AG04449 (cell line): ENCODE measurements around the gene EML5.

ENCODE experiments used
- CTCF ChIA-PET: fragments of 350-600 bp; formaldehyde crosslinking; extraction: SDS; loops from one replicate; lab custom pipeline; 2021; ENCODE audit warnings: antibody characterized with exemption; lab: Yijun Ruan, JAX
- POLR2A ChIA-PET: fragments of 400-600, 350-600 bp; formaldehyde crosslinking; extraction: SDS; loops from one replicate; lab custom pipeline; 2020; ENCODE audit warnings: antibody characterized with exemption, inconsistent platforms; lab: Yijun Ruan, JAX
- DNase-seq: peaks from one replicate; pipeline ENCODE4 v3.0.0-alpha.2; 2010; ENCODE audit warnings: low read depth, low spot score
- H3K4me3 ChIP-seq: 2 replicates; pipeline ENCODE4 v1.5.1; 2011; ENCODE audit warnings: low read depth, mild to moderate bottlenecking, control low read depth, low read length
- CTCF ChIP-seq: IDR thresholded peaks from one replicate; pipeline ENCODE4 v1.5.1; 2011; ENCODE audit warnings: mild to moderate bottlenecking, moderate library complexity, low read length, control low read depth, inconsistent platforms; ENCODE audit not compliant: insufficient read depth; ENCODE audit errors: missing control alignments

EML5 gene

GRCh38 chr14:88818018-88818417 lies 25.3 kb upstream of the EML5 start:
- ChIA-PET POLR2A (no interaction called here), CTCF (no interaction called here)
- no peak for DNase-seq
- no peak for TF ChIP-seq CTCF
- H3K4me3 ChIP-seq = no peak overlapping the region

GRCh38 chr14:88815980-88816379 lies 23.2 kb upstream of the EML5 start:
- CTCF ChIA-PET = no interaction called here
- no peak for TF ChIP-seq CTCF
- H3K4me3 ChIP-seq = no peak overlapping the region
- POLR2A ChIA-PET = no interaction called here
- DNase-seq = no peak

GRCh38 chr14:88808359-88808758 lies 15.6 kb upstream of the EML5 start:
- no peak overlapping the region for H3K4me3 ChIP-seq
- POLR2A ChIA-PET = no interaction called here
- no peak for TF ChIP-seq CTCF

GRCh38 chr14:88804477-88804876 lies 11.7 kb upstream of the EML5 start:
- TF ChIP-seq CTCF = no peak
- DNase-seq = no peak
- ChIA-PET CTCF (no interaction called here), POLR2A (interaction anchor here (0.6 kb wide), 1 partner anchor 139 kb away, joined by 3 read pairs; no protein-coding TSS in a partner anchor)
- H3K4me3 ChIP-seq = no peak overlapping the region

More at GRCh38 chr14:88808359-88808758, 15.6 kb upstream of the EML5 start:
- DNase-seq = no peak
- CTCF ChIA-PET = no interaction called here

- POLR2A ChIA-PET = interaction anchor here (0.6 kb wide), 1 partner anchor 139 kb away, joined by 3 read pairs; no protein-coding TSS in a partner anchor
- no peak for DNase-seq
- CTCF ChIA-PET = no interaction called here
- H3K4me3 ChIP-seq = no peak overlapping the region
- TF ChIP-seq CTCF = no peak
Observed at GRCh38 chr14:88804035-88804434, 11.3 kb upstream of the EML5 start.

- no peak for TF ChIP-seq CTCF
- CTCF ChIA-PET = no interaction called here
- POLR2A ChIA-PET = no interaction called here
- no peak overlapping the region for H3K4me3 ChIP-seq
- DNase-seq = no peak
Observed at GRCh38 chr14:88802596-88802995, 9.8 kb upstream of the EML5 start.
